ENCODE data around the gene MSI1.

Gene MSI1

DNA sequence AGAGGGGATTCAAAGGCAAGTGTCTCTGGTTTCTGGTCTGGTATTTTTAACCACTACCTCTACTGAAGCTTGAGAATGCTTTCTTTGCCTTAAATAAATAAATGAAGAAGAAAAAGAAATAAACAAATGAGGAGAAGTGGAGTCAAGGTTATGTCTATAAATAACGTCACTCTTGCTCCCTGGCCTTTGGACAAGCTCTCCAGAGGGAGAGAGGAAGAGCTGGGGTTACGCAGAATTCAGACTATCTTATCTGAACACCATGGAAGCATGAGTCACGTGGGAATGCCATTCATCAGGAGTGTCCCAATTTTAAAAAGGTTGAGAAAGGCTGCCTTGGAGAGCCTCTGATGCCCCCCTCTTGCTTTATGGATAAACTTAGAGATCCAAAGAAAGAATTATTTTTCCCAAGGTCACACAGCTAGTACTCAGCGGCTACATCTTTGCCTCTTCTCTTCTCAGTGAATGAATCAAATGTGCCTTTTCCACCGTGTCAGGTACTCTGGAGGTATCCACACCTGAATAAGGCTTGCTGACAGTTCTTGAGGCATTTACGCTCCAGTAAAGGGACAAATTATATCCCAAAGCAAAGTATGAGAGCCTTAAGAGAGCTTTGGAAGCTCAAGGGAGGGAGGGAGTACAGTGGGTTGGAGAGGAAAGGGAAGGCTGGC is 12.9 kb upstream of the MSI1 start:
- Mint-ChIP-seq H3K27me3 (ENCODE audit: low read depth) (peaks cover 3% of the 10 kb centered on the region), H3K4me1 (peaks cover 3% of the 10 kb centered on the region), H3K9me3 (no peaks in the 10 kb centered on the region), H3K27ac (no peak overlapping the region), H3K36me3 (ENCODE audit: low read depth) (no peaks in the 10 kb centered on the region), H3K4me3 (no peak overlapping the region)
- TF ChIP-seq, protein P1, sequence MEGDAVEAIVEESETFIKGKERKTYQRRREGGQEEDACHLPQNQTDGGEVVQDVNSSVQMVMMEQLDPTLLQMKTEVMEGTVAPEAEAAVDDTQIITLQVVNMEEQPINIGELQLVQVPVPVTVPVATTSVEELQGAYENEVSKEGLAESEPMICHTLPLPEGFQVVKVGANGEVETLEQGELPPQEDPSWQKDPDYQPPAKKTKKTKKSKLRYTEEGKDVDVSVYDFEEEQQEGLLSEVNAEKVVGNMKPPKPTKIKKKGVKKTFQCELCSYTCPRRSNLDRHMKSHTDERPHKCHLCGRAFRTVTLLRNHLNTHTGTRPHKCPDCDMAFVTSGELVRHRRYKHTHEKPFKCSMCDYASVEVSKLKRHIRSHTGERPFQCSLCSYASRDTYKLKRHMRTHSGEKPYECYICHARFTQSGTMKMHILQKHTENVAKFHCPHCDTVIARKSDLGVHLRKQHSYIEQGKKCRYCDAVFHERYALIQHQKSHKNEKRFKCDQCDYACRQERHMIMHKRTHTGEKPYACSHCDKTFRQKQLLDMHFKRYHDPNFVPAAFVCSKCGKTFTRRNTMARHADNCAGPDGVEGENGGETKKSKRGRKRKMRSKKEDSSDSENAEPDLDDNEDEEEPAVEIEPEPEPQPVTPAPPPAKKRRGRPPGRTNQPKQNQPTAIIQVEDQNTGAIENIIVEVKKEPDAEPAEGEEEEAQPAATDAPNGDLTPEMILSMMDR (IDR thresholded peaks at IDR 0.05; ENCODE audit: unreplicated experiment in 3 of 3): no peak

DNA sequence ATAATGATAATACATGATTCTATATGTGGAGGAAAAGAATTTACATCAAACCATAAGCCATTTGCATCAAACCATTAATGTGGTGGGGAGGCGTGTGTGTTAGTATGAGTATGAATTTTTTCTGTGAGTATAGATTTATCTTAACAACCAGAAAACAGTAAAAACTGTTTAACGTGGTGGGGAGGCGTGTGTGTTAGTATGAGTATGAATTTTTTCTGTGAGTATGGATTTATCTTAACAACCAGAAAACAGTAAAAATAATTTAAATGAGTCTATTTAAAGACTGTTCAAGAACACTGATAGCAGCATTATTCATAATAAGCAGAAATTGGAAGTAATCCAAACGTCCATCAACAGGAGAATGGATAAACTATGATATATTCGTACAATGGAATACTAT is 9.1 kb upstream of the MSI1 start:
- H3K27ac Mint-ChIP-seq: no peak overlapping the region
- peaks cover 30% of the 10 kb centered on the region for H3K27me3 Mint-ChIP-seq (ENCODE audit: low read depth)
- TF ChIP-seq, protein P1 (IDR thresholded peaks at IDR 0.05; ENCODE audit: unreplicated experiment in 3 of 3): no peak
- H3K9me3 Mint-ChIP-seq: no peaks in the 10 kb centered on the region
- no peaks in the 10 kb centered on the region for H3K36me3 Mint-ChIP-seq (ENCODE audit: low read depth)
- no peak overlapping the region for H3K4me3 Mint-ChIP-seq
- H3K4me1 Mint-ChIP-seq: peaks cover 4% of the 10 kb centered on the region

DNA sequence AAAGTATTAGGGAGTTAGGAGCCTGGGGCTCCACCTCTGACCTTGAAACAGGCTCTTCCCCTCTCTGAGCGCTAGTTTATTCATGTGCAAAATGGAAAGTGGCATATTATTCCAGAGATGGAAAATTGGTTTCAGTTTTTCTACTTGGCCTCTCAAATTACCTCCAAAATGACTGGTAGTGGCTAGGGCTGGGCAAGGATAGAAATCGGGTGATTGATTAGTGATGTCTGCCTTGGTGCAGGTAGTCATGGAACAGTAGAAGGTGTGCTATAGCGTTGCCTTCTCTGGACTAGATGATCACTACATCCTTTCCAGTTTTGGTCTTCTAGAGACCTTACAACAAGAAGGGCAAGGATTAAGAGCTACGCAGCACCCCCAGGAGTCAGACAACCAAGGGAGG is 8.6 kb upstream of the MSI1 start:
- Mint-ChIP-seq H3K4me1 (peaks cover 4% of the 10 kb centered on the region), H3K9me3 (no peaks in the 10 kb centered on the region), H3K27me3 (ENCODE audit: low read depth) (peaks cover 35% of the 10 kb centered on the region), H3K4me3 (no peak overlapping the region), H3K36me3 (ENCODE audit: low read depth) (no peaks in the 10 kb centered on the region), H3K27ac (no peak overlapping the region)
- TF ChIP-seq, protein P1 (IDR thresholded peaks at IDR 0.05; ENCODE audit: unreplicated experiment in 3 of 3): no peak

DNA sequence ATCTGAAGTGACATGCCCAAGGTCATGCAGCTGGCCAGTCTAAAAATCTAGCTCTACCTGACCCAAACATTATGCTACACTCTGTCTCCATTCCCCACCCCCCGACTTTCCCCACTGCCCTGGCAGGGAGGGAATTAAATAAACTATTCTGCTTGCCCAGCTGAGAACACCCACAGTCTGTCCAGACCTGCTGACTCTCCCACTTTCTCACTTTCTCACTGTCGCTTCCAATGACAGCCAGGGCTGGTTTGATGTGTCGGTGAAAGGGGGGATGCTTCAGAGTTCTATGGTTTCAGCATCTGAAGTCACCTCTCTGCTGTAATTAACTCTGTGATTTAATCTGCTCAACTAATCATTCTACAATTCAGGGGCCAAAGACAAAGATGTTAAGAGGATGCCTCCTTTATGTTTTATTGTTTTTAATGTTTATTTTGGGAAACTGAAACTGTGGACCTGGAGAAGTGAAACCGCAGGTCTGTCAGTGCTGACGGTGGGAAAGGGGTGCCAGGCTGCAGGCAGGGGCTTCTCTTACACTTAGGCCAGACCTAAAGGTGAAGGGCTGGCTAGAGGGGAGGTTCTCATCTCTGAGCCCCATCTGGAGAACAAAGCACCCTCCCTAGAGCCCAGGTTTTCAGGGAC is 8.1 kb upstream of the MSI1 start:
- Mint-ChIP-seq H3K36me3 (ENCODE audit: low read depth) (no peaks in the 10 kb centered on the region), H3K9me3 (no peaks in the 10 kb centered on the region), H3K4me3 (no peak overlapping the region), H3K27me3 (ENCODE audit: low read depth) (peaks cover 40% of the 10 kb centered on the region), H3K4me1 (peaks cover 4% of the 10 kb centered on the region), H3K27ac (peak overlapping the region in 1 of 3 experiments; percentile 16)
- TF ChIP-seq, protein P1 (IDR thresholded peaks at IDR 0.05; ENCODE audit: unreplicated experiment in 3 of 3): no peak

DNA sequence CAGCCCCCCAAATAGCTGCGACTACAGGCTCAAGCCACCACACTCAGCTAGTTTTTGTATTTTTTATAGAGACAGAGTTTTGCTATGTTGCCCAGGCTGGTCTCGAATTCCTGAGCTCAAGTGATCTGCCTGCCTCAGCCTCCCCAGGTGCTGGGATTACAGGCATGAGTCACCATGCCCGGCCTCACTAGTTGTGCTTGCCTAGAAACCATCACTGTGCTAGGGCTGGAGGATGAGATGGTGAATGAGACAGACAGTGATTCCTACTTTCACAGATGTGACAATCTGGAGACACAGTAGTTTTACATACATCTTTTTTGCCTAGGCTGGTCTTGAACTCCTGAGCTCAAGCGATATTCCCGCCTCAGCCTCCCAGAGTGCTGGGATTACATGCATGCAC is 7.5 kb upstream of the MSI1 start:
- H3K27ac Mint-ChIP-seq: no peak overlapping the region
- peaks cover 47% of the 10 kb centered on the region for H3K27me3 Mint-ChIP-seq (ENCODE audit: low read depth)
- TF ChIP-seq, protein P1 (IDR thresholded peaks at IDR 0.05; ENCODE audit: unreplicated experiment in 3 of 3): no peak
- H3K4me1 Mint-ChIP-seq: peaks cover 4% of the 10 kb centered on the region
- H3K9me3 Mint-ChIP-seq: no peaks in the 10 kb centered on the region
- no peak overlapping the region for H3K4me3 Mint-ChIP-seq
- no peaks in the 10 kb centered on the region for H3K36me3 Mint-ChIP-seq (ENCODE audit: low read depth)

DNA sequence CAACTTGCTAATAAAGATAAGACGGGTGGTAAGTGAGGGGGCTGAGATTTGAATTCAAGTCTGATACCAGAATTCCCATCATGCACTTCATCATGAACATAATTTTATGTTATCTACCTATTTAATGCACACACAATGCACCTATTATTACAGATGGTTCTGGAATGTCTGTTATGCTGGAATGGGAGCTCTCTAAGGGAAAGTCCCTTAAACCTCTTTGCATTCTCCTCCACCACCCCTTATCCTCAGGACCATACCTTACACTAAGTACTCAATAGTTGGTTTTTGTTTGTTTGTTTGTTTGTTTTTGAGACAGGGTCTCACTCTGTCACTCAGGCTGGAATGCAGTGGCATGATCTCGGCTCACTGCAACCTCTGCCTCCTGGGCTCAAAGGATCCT is 7.0 kb upstream of the MSI1 start:
- H3K4me3 Mint-ChIP-seq: no peak overlapping the region
- no peaks in the 10 kb centered on the region for H3K36me3 Mint-ChIP-seq (ENCODE audit: low read depth)
- H3K9me3 Mint-ChIP-seq: no peaks in the 10 kb centered on the region
- peaks cover 4% of the 10 kb centered on the region for H3K4me1 Mint-ChIP-seq
- TF ChIP-seq, protein P1 (IDR thresholded peaks at IDR 0.05; ENCODE audit: unreplicated experiment in 3 of 3): no peak
- H3K27me3 Mint-ChIP-seq (ENCODE audit: low read depth): peaks cover 50% of the 10 kb centered on the region
- no peak overlapping the region for H3K27ac Mint-ChIP-seq

All from nephron (organoid).